ENCODE measurements around the gene APBA2.

GRCh38 chr15:28996289-28996688 lies 110.5 kb downstream of the APBA2 start:
- no peak for TF ChIP-seq POLR2A (IDR thresholded peaks at IDR 0.05)
- no peak for TF ChIP-seq CTCF (IDR thresholded peaks at IDR 0.05)
